H1 (cell line): ENCODE measurements around the gene KRTAP4-12. TPM values are rescaled to one million over a fixed set of nuclear protein-coding genes. Genes with fewer than 3 reads are reported as not detected.

Experiments
- BRCA1 ChIP-seq: IDR thresholded peaks from 2 replicates; pipeline ENCODE4 v1.6.1; 2012; ENCODE audit warnings: low read depth, low read length, improper control_type of control experiment
- POLR2A ChIP-seq, 2 experiments: IDR thresholded peaks; 1 replicate in 1 of 2; 2 replicates in 1 of 2; pipeline ENCODE4 v1.6.1; 2011; ENCODE audit warnings: low read depth in 2 of 2, low read length in 2 of 2, mild to moderate bottlenecking in 2 of 2; ENCODE audit errors: control extremely low read depth in 1 of 2
- RXRA ChIP-seq: IDR thresholded peaks from 2 replicates; pipeline ENCODE4 v1.6.1; 2011; ENCODE audit warnings: low read depth, mild to moderate bottlenecking, low read length, moderate library complexity; ENCODE audit not compliant: insufficient read depth
- polyA plus RNA-seq, 7 experiments: library from polyadenylated mRNA; depleted of rRNA in 3 of 7; stranded (reverse) in 5 of 7; unstranded in 2 of 7; fragments of >200 nt in 5 of 7; fragments of 200-250 nt in 2 of 7; gene quantifications; 1 replicate in 5 of 7; 2 replicates in 1 of 7; 4 replicates in 1 of 7; pipeline versions ENCODE4 v1.2.1 to v1.2.3, GENCODE V29; 2011 to 2013; ENCODE audit warnings: missing spikeins in 2 of 7, mixed read lengths in 2 of 7
- total RNA-seq: library from RNA; stranded (reverse); fragmentation: NEBNext Ultra II Directional; extraction: Animal tissue kit (Norgen Biotek cat#: 25700); gene quantifications from 2 replicates; pipeline ENCODE4 v1.2.1, GENCODE V29; 2021

Gene KRTAP4-12
- total and polyA plus RNA-seq, 2 of the 8 experiments (the other 6 are each of a cell fraction or from before 2014, with no cell fraction given) = not detected

- no peak for TF ChIP-seq POLR2A (IDR thresholded peaks at IDR 0.05; ENCODE audit: control extremely low read depth in 1 of 2, low read depth in 2 of 2, low read length in 2 of 2)
- TF ChIP-seq RXRA = no peak
- TF ChIP-seq BRCA1 = no peak
These were observed 43.6 kb upstream of the KRTAP4-12 start (continued) for GRCh38 chr17:41167561-41167960.
